B cell (primary cell): ENCODE measurements around the gene THEM5.

ENCODE experiments used
- EZH2 ChIP-seq: IDR thresholded peaks from 2 replicates; pipeline ENCODE4 v1.6.1; 2012; ENCODE audit warnings: borderline replicate concordance, low read depth, mild to moderate bottlenecking, moderate library complexity, low read length; ENCODE audit not compliant: insufficient read depth, poor library complexity, severe bottlenecking
- TF ChIP-seq, protein P1 (sequence below): fragments of 200-600 bp; IDR thresholded peaks from one replicate; pipeline ENCODE4 v1.8.0; 2022; ENCODE audit warnings: antibody characterized with exemption, mild to moderate bottlenecking

DNA sequence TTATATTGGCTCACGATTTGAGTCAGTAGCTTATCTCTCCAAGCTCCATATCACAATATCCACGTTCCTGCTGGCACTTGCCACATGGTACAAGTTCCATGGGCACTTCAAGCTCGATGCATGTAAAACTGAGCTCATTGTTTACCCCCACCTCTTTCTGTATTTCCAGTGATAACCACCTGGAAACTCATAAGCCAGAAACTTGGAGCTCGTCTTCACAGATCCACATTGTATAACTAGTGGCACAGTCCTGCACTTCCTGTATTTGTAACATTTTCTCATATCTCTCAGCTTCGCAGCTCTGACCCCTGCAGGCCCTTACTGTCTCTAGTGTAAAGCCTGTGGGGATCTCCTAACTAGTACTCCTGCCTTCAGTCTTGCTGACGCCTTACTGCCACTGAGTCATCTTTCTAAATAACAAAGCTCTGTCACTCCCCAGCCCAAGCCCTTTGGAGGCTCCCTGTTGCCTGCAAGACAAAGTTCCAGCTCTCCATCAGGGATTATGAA is 7.4 kb downstream of the THEM5 start:
- TF ChIP-seq, protein P1, sequence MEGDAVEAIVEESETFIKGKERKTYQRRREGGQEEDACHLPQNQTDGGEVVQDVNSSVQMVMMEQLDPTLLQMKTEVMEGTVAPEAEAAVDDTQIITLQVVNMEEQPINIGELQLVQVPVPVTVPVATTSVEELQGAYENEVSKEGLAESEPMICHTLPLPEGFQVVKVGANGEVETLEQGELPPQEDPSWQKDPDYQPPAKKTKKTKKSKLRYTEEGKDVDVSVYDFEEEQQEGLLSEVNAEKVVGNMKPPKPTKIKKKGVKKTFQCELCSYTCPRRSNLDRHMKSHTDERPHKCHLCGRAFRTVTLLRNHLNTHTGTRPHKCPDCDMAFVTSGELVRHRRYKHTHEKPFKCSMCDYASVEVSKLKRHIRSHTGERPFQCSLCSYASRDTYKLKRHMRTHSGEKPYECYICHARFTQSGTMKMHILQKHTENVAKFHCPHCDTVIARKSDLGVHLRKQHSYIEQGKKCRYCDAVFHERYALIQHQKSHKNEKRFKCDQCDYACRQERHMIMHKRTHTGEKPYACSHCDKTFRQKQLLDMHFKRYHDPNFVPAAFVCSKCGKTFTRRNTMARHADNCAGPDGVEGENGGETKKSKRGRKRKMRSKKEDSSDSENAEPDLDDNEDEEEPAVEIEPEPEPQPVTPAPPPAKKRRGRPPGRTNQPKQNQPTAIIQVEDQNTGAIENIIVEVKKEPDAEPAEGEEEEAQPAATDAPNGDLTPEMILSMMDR = no peak
- no peak for TF ChIP-seq EZH2
